OCI-LY1 (cell line): Measurements from ENCODE around the gene PLCB4.

Experiments used
- H2AFZ ChIP-seq: fragments of 200-600 bp; sonication (generic), shearing (Covaris generic); 2 replicates; pipeline ENCODE4 v1.6.0; 2014; ENCODE audit warnings: antibody characterized with exemption, mild to moderate bottlenecking, low read length
- H3F3A ChIP-seq: fragments of 200-600 bp; sonication (generic), shearing (Covaris generic); 2 replicates; pipeline ENCODE4 v1.6.0; 2014; ENCODE audit warnings: mild to moderate bottlenecking, antibody characterized with exemption, low read length, moderate library complexity; ENCODE audit not compliant: insufficient read depth
- H3K27ac ChIP-seq: fragments of 200-600 bp; sonication (generic); 2 replicates; pipeline ENCODE4 v1.5.1; 2014; ENCODE audit warnings: low read length, mixed run types, mild to moderate bottlenecking, low read depth; ENCODE audit not compliant: poor library complexity, severe bottlenecking
- H3K27me3 ChIP-seq: fragments of 200-600 bp; sonication (generic); 2 replicates; pipeline ENCODE4 v1.6.0; 2014; ENCODE audit warnings: antibody characterized with exemption, mild to moderate bottlenecking, low read length, moderate library complexity; ENCODE audit not compliant: insufficient read depth
- H3K36me3 ChIP-seq: fragments of 200-600 bp; sonication (generic); 2 replicates; pipeline ENCODE4 v1.6.1; 2014; ENCODE audit warnings: mild to moderate bottlenecking, antibody characterized with exemption, low read length, moderate library complexity, mixed read lengths; ENCODE audit not compliant: insufficient read depth
- H3K4me1 ChIP-seq: fragments of 200-600 bp; sonication (generic); 2 replicates; pipeline ENCODE4 v1.5.1; 2014; ENCODE audit warnings: mild to moderate bottlenecking, low read length, moderate library complexity; ENCODE audit not compliant: insufficient read depth, severe bottlenecking
- H3K4me2 ChIP-seq: fragments of 200-600 bp; sonication (generic), shearing (Covaris generic); 2 replicates; pipeline ENCODE4 v1.6.1; 2014; ENCODE audit warnings: low read length
- H3K4me3 ChIP-seq: fragments of 200-600 bp; sonication (generic); 2 replicates; pipeline ENCODE4 v1.5.1; 2014; ENCODE audit warnings: low read length, low read depth, mild to moderate bottlenecking, mixed read lengths; ENCODE audit not compliant: poor library complexity, severe bottlenecking
- H3K79me2 ChIP-seq: fragments of 200-600 bp; shearing (Covaris generic); 2 replicates; pipeline ENCODE4 v1.6.1; 2016; ENCODE audit warnings: mixed run types, low read length, mixed read lengths; ENCODE audit not compliant: insufficient read depth
- H3K9ac ChIP-seq: fragments of 200-600 bp; sonication (generic), shearing (Covaris generic); 2 replicates; pipeline ENCODE4 v1.6.1; 2014; ENCODE audit warnings: mild to moderate bottlenecking, low read length, mixed read lengths
- H3K9me2 ChIP-seq: fragments of 200-600 bp; sonication (generic), shearing (Covaris generic); 2 replicates; pipeline ENCODE4 v1.6.1; 2014; ENCODE audit warnings: low read depth, mild to moderate bottlenecking, low read length, mixed read lengths
- H3K9me3 ChIP-seq: fragments of 200-600 bp; shearing (Covaris generic); 2 replicates; pipeline ENCODE4 v1.6.1; 2014; ENCODE audit warnings: low read length, mixed read lengths
- H4K20me1 ChIP-seq: fragments of 200-600 bp; sonication (generic), shearing (Covaris generic); 2 replicates; pipeline ENCODE4 v1.6.0; 2016; ENCODE audit warnings: mild to moderate bottlenecking, low read length; ENCODE audit not compliant: insufficient read depth
- CTCF ChIP-seq: fragments of 200-600 bp; sonication (generic), shearing (Covaris generic); IDR thresholded peaks from 2 replicates; pipeline ENCODE4 v1.5.1; 2017; ENCODE audit warnings: mild to moderate bottlenecking, antibody characterized with exemption, low read length, moderate library complexity, mixed read lengths
- EZH2 ChIP-seq: fragments of 200-600 bp; sonication (generic), shearing (Covaris generic); IDR thresholded peaks from 2 replicates; pipeline ENCODE4 v1.8.0; 2017; ENCODE audit warnings: borderline replicate concordance, mixed run types, mild to moderate bottlenecking, antibody characterized with exemption, low read length, moderate library complexity, mixed read lengths

The PLCB4 gene

GRCh38 chr20:9509246-9509645, 440.4 kb downstream of the PLCB4 start:
- no peaks in the 10 kb centered on the region for H3K9me3 ChIP-seq

GRCh38 chr20:9510911-9511310, 442.0 kb downstream of the PLCB4 start:
- H3K36me3 ChIP-seq = no peaks in the 10 kb centered on the region
- no peak overlapping the region for H3K4me3 ChIP-seq
- H3K4me1 ChIP-seq = no peaks in the 10 kb centered on the region
- no peak overlapping the region for H3K4me2 ChIP-seq
- no peak overlapping the region for H3K9ac ChIP-seq
- H3K27ac ChIP-seq = no peak overlapping the region
- H4K20me1 ChIP-seq = no peaks in the 10 kb centered on the region
- TF ChIP-seq EZH2 (no peak), CTCF (no peak)
- H3K9me3 ChIP-seq = no peaks in the 10 kb centered on the region
- no peaks in the 10 kb centered on the region for H3K27me3 ChIP-seq
- H3K9me2 ChIP-seq = no peaks in the 10 kb centered on the region
- H3F3A ChIP-seq = no peaks in the 10 kb centered on the region
- H3K79me2 ChIP-seq = no peaks in the 10 kb centered on the region
- H2AFZ ChIP-seq = no peak overlapping the region

More at GRCh38 chr20:9509246-9509645, 440.4 kb downstream of the PLCB4 start:
- H3K4me2 ChIP-seq = no peak overlapping the region
- H3K36me3 ChIP-seq = no peaks in the 10 kb centered on the region
- H3K27me3 ChIP-seq = no peaks in the 10 kb centered on the region
- no peaks in the 10 kb centered on the region for H3F3A ChIP-seq
- H3K27ac ChIP-seq = no peak overlapping the region
- no peak overlapping the region for H2AFZ ChIP-seq
- H3K9ac ChIP-seq = no peak overlapping the region
- no peaks in the 10 kb centered on the region for H3K79me2 ChIP-seq
- no peak overlapping the region for H3K4me3 ChIP-seq
- H3K9me2 ChIP-seq = no peaks in the 10 kb centered on the region
- no peak for TF ChIP-seq CTCF
- no peak for TF ChIP-seq EZH2
- H3K4me1 ChIP-seq = no peaks in the 10 kb centered on the region
- no peaks in the 10 kb centered on the region for H4K20me1 ChIP-seq

GRCh38 chr20:9514072-9514460, 445.2 kb downstream of the PLCB4 start:
- H4K20me1 ChIP-seq = no peaks in the 10 kb centered on the region
- TF ChIP-seq CTCF (no peak), EZH2 (no peak)
- no peaks in the 10 kb centered on the region for H3K36me3 ChIP-seq
- no peaks in the 10 kb centered on the region for H3K9me2 ChIP-seq
- no peaks in the 10 kb centered on the region for H3K79me2 ChIP-seq
- H3K4me1 ChIP-seq = no peaks in the 10 kb centered on the region
- H3K4me2 ChIP-seq = no peak overlapping the region
- no peak overlapping the region for H3K9ac ChIP-seq
- H3F3A ChIP-seq = no peaks in the 10 kb centered on the region
- no peaks in the 10 kb centered on the region for H3K27me3 ChIP-seq
- no peak overlapping the region for H2AFZ ChIP-seq
- no peak overlapping the region for H3K4me3 ChIP-seq
- no peak overlapping the region for H3K27ac ChIP-seq
- H3K9me3 ChIP-seq = no peaks in the 10 kb centered on the region
